ENCODE measurements around the gene HAPSTR1. TPM values are rescaled to one million over a fixed set of nuclear protein-coding genes. Genes with fewer than 3 reads are reported as not detected.

HAPSTR1 gene
- total and polyA plus RNA-seq, 8 donors, result 6.0 to 35.5 (median 21.1) TPM

DNA sequence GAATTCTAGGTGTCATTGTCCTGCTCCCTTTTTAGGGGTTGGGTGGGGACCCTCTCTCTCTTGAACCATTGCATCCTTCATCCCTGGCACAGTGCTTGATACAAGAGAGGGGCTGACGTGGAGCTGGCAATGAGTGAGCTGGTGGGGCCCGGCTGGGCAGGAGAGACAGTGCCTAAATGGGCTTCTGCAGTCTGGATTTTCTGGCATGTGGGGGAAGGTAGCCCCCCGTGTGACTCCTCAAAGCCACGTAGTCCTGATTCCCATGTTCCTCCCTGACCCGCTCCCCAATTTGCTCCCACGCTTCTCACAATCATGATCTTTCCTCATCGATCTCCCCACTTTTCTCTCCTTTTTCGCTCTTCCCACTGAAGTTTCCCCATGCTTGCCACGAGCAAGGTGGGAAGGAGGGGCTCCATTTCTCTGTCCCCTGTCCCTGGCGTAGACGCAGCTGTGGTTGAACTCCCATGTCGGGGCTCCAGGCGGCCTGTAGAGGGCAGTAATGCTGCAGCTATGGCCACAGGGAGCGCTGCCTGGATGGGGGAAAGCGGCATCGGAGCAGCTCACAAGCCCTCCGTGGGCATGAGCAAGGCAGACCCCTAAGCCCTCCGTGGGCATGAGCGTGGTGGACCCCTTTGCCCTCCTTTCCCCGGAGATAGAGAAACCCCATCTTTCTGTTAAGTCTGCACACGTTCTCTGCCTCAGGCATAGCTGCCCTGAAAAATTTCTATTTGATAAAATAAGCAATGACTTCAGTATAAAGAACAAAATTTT is 47.5 kb downstream of the HAPSTR1 start:
- peak; percentile 86 to 93 (median 92) for ATAC-seq
- 11% methylated on average over 21 of the region's 21 CpGs for WGBS, 2 donors
- Histone ChIP-seq H3K4me3 (no peak overlapping the region), H3K4me1 (peaks cover 0 to 5% (median 0%) of the 10 kb centered on the region in 3 donors), H3K36me3 (no peaks in the 10 kb centered on the region), H3K27me3 (no peaks in the 10 kb centered on the region), H3K27ac (no peak overlapping the region), H3K9me3 (no peaks in the 10 kb centered on the region)
- TF ChIP-seq, protein P1, sequence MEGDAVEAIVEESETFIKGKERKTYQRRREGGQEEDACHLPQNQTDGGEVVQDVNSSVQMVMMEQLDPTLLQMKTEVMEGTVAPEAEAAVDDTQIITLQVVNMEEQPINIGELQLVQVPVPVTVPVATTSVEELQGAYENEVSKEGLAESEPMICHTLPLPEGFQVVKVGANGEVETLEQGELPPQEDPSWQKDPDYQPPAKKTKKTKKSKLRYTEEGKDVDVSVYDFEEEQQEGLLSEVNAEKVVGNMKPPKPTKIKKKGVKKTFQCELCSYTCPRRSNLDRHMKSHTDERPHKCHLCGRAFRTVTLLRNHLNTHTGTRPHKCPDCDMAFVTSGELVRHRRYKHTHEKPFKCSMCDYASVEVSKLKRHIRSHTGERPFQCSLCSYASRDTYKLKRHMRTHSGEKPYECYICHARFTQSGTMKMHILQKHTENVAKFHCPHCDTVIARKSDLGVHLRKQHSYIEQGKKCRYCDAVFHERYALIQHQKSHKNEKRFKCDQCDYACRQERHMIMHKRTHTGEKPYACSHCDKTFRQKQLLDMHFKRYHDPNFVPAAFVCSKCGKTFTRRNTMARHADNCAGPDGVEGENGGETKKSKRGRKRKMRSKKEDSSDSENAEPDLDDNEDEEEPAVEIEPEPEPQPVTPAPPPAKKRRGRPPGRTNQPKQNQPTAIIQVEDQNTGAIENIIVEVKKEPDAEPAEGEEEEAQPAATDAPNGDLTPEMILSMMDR (IDR thresholded peaks at IDR 0.05), result peak; percentile 72 to 82 (median 78)
- intact Hi-C loops (cut with DNase I), result no loop called here
- no peak for FAIRE-seq
- peak; percentile 36 to 88 (median 66) for DNase-seq

DNA sequence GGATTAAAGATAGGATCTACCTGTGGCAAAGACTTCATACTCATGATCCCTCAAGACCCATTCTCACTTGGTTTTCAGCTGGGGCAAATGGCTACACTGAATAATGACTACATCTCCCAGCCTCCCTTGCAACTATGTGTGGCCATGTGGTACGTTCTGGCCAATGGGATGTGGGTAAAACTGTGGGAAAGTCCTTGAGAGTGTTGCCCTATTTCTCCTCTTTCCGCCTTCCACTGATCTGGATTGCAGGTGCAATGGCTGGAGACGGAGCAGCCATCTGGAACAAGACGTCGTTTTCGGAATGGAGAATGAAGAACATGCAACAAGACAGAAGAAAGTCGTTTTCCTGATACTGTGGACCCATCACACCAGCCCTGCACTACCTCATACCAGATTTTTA is 48.5 kb downstream of the HAPSTR1 start:
- WGBS, 2 donors, result 91% methylated on average over 7 of the region's 7 CpGs
- FAIRE-seq (no peak), ATAC-seq (peak; percentile 57 to 68 (median 62)), DNase-seq (peak in 1 of 6 donors; percentile 8)
- TF ChIP-seq, protein P1 (IDR thresholded peaks at IDR 0.05), result no peak
- peaks cover 0 to 5% (median 0%) of the 10 kb centered on the region in 3 donors for H3K4me1 ChIP-seq
- no peaks in the 10 kb centered on the region for H3K9me3 ChIP-seq
- no peak overlapping the region for H3K27ac ChIP-seq
- H3K36me3 ChIP-seq, result no peaks in the 10 kb centered on the region
- no peak overlapping the region for H3K4me3 ChIP-seq
- H3K27me3 ChIP-seq, result no peaks in the 10 kb centered on the region
- intact Hi-C loops (cut with DNase I), result no loop called here

Other genes starting within 250 kb of the HAPSTR1 start
- 10 to 100 TPM; 19.8 to 61.2 (median 22.9) TPM for gene CARHSP1, start 222.6 kb upstream of the HAPSTR1 start, total RNA-seq
- gene CARHSP1, start 222.6 kb upstream of the HAPSTR1 start, polyA plus RNA-seq, result 10 to 100 TPM; 69.0 to 78.7 TPM
- gene LITAFD, start 209.3 kb upstream of the HAPSTR1 start, total RNA-seq, result not detected
- not detected for gene LITAFD, start 209.3 kb upstream of the HAPSTR1 start, polyA plus RNA-seq
- 10 to 100 TPM; 37.1 to 56.5 (median 40.6) TPM for gene USP7, start 127.7 kb upstream of the HAPSTR1 start, total RNA-seq
- gene USP7, start 127.7 kb upstream of the HAPSTR1 start, polyA plus RNA-seq, result 10 to 100 TPM; 13.0 to 30.2 TPM

Measured in pancreas (tissue), 10 donors.